ENCODE data around the gene VHLL. TPM values are rescaled to one million over a fixed set of nuclear protein-coding genes. Genes with fewer than 3 reads are reported as not detected.

VHLL gene
- total and polyA plus RNA-seq, 2 experiments from 2014 or later = not detected

DNA sequence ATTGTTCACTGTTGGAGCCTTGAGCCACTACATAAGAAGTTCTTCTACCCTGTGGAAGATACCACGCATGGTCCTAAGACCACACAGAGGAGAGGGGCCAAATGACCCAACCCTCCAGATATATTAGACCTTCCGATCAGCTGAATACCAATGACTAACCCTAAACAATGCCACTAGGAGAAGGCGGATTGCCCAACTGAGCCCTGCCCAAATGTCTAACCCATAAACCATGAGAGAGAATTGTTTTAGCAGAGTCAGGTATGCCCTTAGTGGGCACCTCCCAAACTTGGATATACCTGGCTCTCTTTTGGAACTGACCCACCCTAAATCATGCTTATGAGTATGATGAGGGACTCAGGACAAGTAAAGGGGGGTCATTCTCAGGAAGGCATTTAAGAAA, 28.8 kb downstream of the VHLL start:
- H4K20me1 ChIP-seq (ENCODE audit: insufficient read depth, poor library complexity, severe bottlenecking) = no peaks in the 10 kb centered on the region
- H3K36me3 ChIP-seq (replicated peaks; ENCODE audit: insufficient read depth, low read depth) = no peaks in the 10 kb centered on the region
- WGBS (ENCODE audit: low lambda C conversion rate, missing lambda C conversion rate) = 98% methylated on average over 3 of the region's 3 CpGs

DNA sequence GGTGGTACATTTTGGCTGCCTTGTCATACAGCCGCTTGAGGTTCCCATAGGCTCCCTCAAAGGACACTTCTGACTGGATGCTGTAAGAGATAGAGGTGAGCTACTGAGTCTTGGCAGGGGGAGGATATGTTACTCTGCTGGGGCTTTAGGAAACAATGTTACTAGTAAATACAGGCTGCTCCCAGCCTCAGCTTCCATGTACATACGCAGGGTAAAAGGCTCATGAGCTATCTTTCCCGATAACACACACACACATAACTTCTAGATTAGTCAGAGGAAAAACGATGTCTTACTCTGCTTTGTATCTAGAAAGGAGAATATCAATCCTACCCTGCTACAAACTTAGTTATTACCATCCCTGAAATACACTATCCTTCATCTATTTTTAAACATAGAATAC, 30.8 kb downstream of the VHLL start:
- TF ChIP-seq EZH2 (IDR thresholded peaks at IDR 0.05; ENCODE audit: borderline replicate concordance) (no peak), EZH2phosphoT487 (IDR thresholded peaks at IDR 0.05; ENCODE audit: low read depth, severe bottlenecking, unreplicated experiment) (no peak)
- TF ChIP-seq, protein P1, sequence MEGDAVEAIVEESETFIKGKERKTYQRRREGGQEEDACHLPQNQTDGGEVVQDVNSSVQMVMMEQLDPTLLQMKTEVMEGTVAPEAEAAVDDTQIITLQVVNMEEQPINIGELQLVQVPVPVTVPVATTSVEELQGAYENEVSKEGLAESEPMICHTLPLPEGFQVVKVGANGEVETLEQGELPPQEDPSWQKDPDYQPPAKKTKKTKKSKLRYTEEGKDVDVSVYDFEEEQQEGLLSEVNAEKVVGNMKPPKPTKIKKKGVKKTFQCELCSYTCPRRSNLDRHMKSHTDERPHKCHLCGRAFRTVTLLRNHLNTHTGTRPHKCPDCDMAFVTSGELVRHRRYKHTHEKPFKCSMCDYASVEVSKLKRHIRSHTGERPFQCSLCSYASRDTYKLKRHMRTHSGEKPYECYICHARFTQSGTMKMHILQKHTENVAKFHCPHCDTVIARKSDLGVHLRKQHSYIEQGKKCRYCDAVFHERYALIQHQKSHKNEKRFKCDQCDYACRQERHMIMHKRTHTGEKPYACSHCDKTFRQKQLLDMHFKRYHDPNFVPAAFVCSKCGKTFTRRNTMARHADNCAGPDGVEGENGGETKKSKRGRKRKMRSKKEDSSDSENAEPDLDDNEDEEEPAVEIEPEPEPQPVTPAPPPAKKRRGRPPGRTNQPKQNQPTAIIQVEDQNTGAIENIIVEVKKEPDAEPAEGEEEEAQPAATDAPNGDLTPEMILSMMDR (IDR thresholded peaks at IDR 0.05; ENCODE audit: poor library complexity) = no peak
- no peaks in the 10 kb centered on the region for H3K27me3 ChIP-seq
- no peaks in the 10 kb centered on the region for H3K4me1 ChIP-seq (ENCODE audit: insufficient read depth)
- H2AFZ ChIP-seq = no peak overlapping the region
- WGBS (ENCODE audit: low lambda C conversion rate, missing lambda C conversion rate) = 86% methylated on average over 4 of the region's 4 CpGs
- H3K4me3 ChIP-seq = no peak overlapping the region
- H3K36me3 ChIP-seq (replicated peaks; ENCODE audit: insufficient read depth, low read depth) = no peaks in the 10 kb centered on the region
- H3K79me2 ChIP-seq = no peaks in the 10 kb centered on the region
- no peaks in the 10 kb centered on the region for H3K9me3 ChIP-seq (ENCODE audit: low read depth)
- H3K9me2 ChIP-seq (replicated peaks; ENCODE audit: insufficient read depth) = no peaks in the 10 kb centered on the region
- no peak for DNase-seq (ENCODE audit: low spot score)
- H3K27ac ChIP-seq = no peak overlapping the region
- H3K4me2 ChIP-seq = no peak overlapping the region
- no peaks in the 10 kb centered on the region for H4K20me1 ChIP-seq (ENCODE audit: insufficient read depth, poor library complexity, severe bottlenecking)

More for the DNA sequence above, 28.8 kb downstream of the VHLL start:
- DNase-seq (ENCODE audit: low spot score) = no peak
- TF ChIP-seq EZH2phosphoT487 (IDR thresholded peaks at IDR 0.05; ENCODE audit: low read depth, severe bottlenecking, unreplicated experiment) = no peak
- TF ChIP-seq, protein P1 (IDR thresholded peaks at IDR 0.05; ENCODE audit: poor library complexity) = no peak
- TF ChIP-seq EZH2 (IDR thresholded peaks at IDR 0.05; ENCODE audit: borderline replicate concordance) = no peak
- H3K4me3 ChIP-seq = no peak overlapping the region
- H2AFZ ChIP-seq = no peak overlapping the region
- no peaks in the 10 kb centered on the region for H3K4me1 ChIP-seq (ENCODE audit: insufficient read depth)
- no peaks in the 10 kb centered on the region for H3K27me3 ChIP-seq
- no peak overlapping the region for H3K27ac ChIP-seq
- H3K79me2 ChIP-seq = peaks cover 2% of the 10 kb centered on the region
- H3K9me2 ChIP-seq (replicated peaks; ENCODE audit: insufficient read depth) = no peaks in the 10 kb centered on the region
- H3K9me3 ChIP-seq (ENCODE audit: low read depth) = no peaks in the 10 kb centered on the region
- no peak overlapping the region for H3K4me2 ChIP-seq

DNA sequence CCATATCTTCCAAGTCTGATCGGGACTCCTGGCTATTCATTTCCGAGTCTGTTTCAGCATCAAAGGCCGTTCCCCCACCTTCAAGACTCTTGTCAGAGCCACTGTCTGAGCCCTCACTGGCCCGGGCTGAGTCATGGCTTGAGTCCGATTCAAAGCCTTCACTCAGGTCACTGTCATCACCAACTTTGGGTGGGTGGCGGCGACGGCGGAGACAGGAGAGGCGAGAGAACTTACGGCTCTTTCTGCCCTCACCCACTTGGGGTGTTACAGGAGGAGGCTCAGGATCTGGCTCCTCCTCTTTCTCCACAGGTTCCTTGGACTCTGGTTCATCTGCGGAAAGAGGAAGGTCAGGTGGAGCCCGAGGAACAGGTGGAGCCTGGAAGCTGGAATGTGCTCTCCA, 33.1 kb downstream of the VHLL start:
- no peaks in the 10 kb centered on the region for H3K4me1 ChIP-seq (ENCODE audit: insufficient read depth)
- no peaks in the 10 kb centered on the region for H3K9me3 ChIP-seq (ENCODE audit: low read depth)
- no peaks in the 10 kb centered on the region for H3K9me2 ChIP-seq (replicated peaks; ENCODE audit: insufficient read depth)
- no peaks in the 10 kb centered on the region for H3K36me3 ChIP-seq (replicated peaks; ENCODE audit: insufficient read depth, low read depth)
- H2AFZ ChIP-seq = no peak overlapping the region
- H3K4me2 ChIP-seq = no peak overlapping the region
- H3K27me3 ChIP-seq = no peaks in the 10 kb centered on the region
- no peaks in the 10 kb centered on the region for H4K20me1 ChIP-seq (ENCODE audit: insufficient read depth, poor library complexity, severe bottlenecking)
- no peak overlapping the region for H3K4me3 ChIP-seq
- no peak overlapping the region for H3K27ac ChIP-seq
- WGBS (ENCODE audit: low lambda C conversion rate, missing lambda C conversion rate) = 97% methylated on average over 13 of the region's 13 CpGs
- no peak for TF ChIP-seq EZH2 (IDR thresholded peaks at IDR 0.05; ENCODE audit: borderline replicate concordance)
- DNase-seq (ENCODE audit: low spot score) = no peak
- no peaks in the 10 kb centered on the region for H3K79me2 ChIP-seq

DNA sequence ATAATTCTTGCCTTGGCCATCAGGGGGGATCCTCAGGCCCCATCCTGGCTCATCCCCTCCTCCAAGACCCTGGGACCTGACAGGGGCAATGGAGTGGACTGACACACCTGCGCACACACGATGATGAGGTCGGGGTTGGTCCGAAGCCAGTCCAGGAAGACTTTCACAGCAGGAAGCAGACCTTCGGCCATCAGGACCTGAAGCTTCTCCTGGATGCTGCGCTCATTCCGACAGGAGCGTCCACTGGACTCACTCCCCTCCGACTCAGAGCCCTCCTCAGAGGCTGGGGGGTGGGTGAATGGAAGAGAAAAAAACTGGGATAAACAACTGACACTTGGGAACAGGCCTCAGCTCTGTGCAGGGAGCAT, 35.8 kb downstream of the VHLL start:
- H3K4me2 ChIP-seq = no peak overlapping the region
- no peak overlapping the region for H3K4me3 ChIP-seq
- H2AFZ ChIP-seq = no peak overlapping the region
- no peaks in the 10 kb centered on the region for H3K79me2 ChIP-seq
- no peaks in the 10 kb centered on the region for H3K9me2 ChIP-seq (replicated peaks; ENCODE audit: insufficient read depth)
- DNase-seq (ENCODE audit: low spot score) = no peak
- H4K20me1 ChIP-seq (ENCODE audit: insufficient read depth, poor library complexity, severe bottlenecking) = no peaks in the 10 kb centered on the region
- TF ChIP-seq, protein P1 (IDR thresholded peaks at IDR 0.05; ENCODE audit: poor library complexity) = no peak
- TF ChIP-seq EZH2phosphoT487 (IDR thresholded peaks at IDR 0.05; ENCODE audit: low read depth, severe bottlenecking, unreplicated experiment) = no peak
- TF ChIP-seq EZH2 (IDR thresholded peaks at IDR 0.05; ENCODE audit: borderline replicate concordance) = no peak
- WGBS (ENCODE audit: low lambda C conversion rate, missing lambda C conversion rate) = 92% methylated on average over 9 of the region's 9 CpGs
- H3K27me3 ChIP-seq = no peaks in the 10 kb centered on the region
- no peaks in the 10 kb centered on the region for H3K9me3 ChIP-seq (ENCODE audit: low read depth)
- H3K36me3 ChIP-seq (replicated peaks; ENCODE audit: insufficient read depth, low read depth) = no peaks in the 10 kb centered on the region
- H3K27ac ChIP-seq = no peak overlapping the region
- no peaks in the 10 kb centered on the region for H3K4me1 ChIP-seq (ENCODE audit: insufficient read depth)
